SIG-M5 treated with dmso at 0.1 percent for 504 hours (cell line): ENCODE measurements around the gene SMG9.
A peak's percentile ranks its signal among the peaks of the same experiment; 100 is the strongest.
"Not testable (repeated sequence)": the region's sequence is repeated elsewhere in the genome, so short reads cannot be mapped to it uniquely, and the experiment has no call there.

Experiments used
- DNase-seq: peaks from one replicate; lab custom pipeline; 2025; ENCODE audit not compliant: unreplicated experiment; lab: John Stamatoyannopoulos, UW

Gene SMG9

DNA sequence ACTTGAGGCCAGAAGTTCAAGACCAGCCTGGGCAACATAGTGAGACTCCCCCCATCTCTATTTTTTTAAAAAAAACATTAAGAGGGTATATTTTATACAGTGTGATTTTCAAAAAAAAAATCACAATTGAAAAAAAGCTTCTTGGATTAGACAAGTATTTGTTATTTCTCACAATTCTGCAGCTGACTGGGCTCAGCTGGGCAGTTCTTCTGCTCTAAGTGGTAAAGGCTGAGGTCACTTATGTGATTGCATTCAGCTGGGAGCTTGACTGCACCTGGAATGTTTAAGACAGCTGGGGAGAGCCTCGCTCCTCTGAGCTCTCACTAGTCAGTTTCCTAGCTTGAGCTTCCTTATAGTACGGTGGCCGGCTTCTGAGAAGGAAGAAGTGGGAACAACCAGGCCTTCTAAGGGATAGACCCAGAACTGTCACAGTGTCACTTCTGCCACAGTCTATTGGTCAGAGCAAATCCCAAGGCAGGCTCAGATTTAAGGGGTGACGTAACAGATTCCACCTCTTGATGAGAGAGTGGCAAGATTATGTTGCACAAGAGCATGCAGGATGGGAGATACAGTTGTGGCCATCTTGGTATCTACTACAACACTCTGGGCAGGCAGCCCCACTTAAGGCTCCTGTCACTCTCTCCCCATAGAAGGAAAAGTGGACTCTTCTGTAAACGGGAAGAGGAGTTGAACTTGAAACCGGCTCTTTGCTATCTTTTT is 58.6 kb downstream of the SMG9 start:
- peak; percentile 29 for DNase-seq

GRCh38 chr19:43694553-43694952 is 60.2 kb downstream of the SMG9 start:
- DNase-seq = no peak

DNA sequence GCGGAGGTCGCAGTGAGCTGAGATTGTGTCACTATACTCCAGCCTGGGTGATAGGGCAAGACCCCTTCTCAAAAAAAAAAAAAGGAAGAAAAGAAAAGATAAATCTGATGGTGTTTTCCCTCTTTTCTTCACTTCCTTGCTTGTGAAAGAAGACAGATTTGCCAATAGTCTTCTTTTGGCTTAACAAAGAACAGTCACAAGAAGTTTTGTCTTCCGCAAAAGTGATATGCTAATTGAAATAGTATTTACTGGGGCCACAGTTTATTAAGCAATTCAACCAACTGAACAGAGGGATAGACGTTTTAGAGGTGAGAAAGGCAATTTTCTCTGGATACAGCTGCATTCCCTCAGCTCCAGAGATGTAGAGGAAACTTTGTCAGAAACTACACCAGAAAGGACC is 61.9 kb downstream of the SMG9 start:
- DNase-seq = peak; percentile 77

GRCh38 chr19:43692385-43692784 is 62.4 kb downstream of the SMG9 start:
- no peak for DNase-seq

DNA sequence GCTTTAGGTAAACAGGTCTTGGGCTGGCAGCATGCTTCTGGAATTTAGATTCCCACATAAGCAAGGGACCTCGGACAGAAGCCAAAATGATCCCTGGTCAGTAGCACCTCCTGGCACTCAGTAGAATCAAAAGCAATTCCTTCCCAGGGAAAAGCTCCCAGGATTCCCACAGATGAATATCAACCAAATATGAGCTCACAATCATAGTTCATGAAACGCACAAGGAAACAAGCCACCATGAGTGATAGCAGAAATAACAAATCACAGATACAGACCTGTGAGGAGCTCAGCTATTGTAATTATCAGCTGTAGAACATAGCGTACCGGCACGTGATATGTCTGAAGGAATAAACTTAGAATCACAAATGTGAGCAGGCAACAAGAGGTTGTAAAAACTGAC is 63.0 kb downstream of the SMG9 start:
- DNase-seq = no peak

DNA sequence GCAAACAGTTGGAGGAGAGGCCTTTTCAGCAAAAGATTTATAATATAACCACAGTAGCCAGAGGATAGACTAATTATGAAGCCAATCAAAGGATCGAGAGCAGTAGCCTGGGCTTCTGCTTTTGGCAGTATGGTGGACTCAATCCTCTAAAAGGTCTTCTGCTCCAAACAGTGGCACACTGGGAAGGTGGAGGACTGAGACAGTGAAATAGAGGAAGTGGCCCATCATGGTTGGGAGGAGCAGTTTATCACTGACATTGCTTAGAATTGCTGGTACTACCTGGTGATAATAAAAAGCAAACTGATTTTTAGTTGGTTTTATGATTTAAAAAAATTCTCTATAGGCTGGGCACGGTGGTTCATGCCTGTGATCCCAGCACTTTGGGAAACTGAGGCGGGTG is 63.9 kb downstream of the SMG9 start:
- DNase-seq = peak; percentile 30

DNA sequence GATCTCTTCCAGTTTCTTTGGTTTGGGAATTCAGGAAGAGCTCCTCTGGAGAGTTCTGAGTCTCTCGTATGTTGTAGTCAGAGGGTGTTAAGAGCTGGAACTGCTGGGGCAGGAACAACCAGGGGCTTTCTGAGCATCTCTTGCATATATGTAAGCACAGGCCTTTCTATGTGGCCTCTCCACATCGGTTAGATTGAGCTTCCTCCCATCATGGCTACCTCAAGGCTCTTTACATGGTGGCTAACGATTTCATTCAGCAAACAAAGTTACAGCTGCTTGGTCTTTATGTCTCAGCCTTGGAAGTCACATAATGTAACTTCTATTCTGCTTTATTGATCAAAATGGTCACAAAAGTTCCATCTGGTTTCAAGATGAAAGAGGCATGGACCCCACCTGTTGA is 64.3 kb downstream of the SMG9 start:
- no peak for DNase-seq

- no peak for DNase-seq
Observed at GRCh38 chr19:43688059-43688701, 66.6 kb downstream of the SMG9 start.

DNA sequence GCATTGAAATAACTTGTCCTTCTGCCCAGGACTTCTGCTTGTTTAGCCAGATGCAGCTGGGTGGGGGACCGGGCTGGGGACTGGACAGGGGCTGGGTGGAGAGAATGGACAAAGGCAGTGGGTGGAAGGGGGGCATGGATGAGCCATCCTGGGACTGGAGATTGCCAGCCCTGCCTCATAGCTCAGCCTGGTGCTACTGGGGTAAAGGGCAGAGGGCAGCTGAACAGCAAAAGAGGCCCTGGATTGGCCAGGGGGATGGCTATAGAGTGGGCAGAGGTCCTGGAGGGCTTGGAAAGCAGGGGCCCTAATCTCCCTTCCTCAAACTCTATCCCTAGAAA is 67.1 kb downstream of the SMG9 start:
- DNase-seq = no peak

GRCh38 chr19:43684326-43684725 is 70.4 kb downstream of the SMG9 start:
- no peak for DNase-seq

DNA sequence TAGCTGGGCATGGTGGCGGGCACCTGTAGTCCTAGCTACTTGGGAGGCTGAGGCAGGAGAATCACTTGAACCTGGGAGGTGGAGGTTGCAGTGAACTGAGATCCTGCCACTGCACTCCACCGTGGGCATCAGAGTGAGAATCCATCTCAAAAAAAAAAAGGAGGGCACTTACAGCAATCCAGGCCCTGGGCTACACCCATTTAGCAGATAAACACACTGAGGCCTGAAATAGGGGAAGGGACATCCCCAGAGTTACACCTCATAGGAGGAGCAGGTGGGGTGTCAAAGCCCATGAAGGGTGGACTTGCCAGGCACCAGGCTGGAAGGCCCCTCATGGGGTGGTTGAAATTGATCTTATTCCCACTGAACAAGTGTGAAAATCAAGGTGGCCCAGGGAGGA is 70.9 kb downstream of the SMG9 start:
- DNase-seq = no peak

GRCh38 chr19:43682824-43683661 is 71.7 kb downstream of the SMG9 start:
- DNase-seq = no peak

GRCh38 chr19:43682269-43682668 is 72.5 kb downstream of the SMG9 start:
- DNase-seq = not testable (repeated sequence)

- DNase-seq = peak; percentile 34
Observed at GRCh38 chr19:43681821-43682220, 72.9 kb downstream of the SMG9 start.

DNA sequence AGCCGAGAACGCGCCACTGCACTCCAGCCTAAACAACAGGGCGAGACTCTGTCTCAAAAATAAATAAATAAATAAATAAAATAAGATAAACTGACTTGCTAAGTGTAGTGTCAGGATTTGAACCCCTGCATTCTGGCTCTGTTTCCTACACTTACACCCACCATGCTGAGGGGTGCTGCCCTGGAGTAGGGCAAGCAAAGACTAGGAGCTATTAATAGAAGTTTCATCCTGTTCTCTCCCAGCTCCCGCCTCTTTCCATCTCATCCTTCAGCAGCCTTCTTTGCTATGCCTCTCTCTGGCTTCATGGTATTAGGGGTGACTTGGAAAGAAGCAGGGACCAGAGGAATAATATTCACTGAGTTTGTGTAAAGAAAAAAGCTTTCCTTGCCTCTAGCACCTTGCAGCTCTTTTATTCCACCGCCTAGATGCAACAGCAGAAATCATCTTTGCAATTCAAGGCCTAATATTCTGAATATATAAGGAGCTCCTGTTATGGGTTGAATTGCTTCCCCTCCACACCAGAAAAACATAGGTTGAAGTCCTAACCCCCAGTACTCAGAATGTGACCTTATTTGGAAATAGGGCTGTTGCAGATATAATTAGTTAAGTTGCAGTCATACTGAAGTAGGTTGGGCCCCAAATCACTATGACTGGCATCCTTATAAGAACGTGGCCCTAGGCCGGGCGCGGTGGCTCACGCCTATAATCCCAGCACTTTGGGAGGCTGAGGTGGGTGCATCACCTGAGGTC is 76.1 kb downstream of the SMG9 start:
- DNase-seq = peak; percentile 80
